Stimulated activated naive CD8-positive, alpha-beta T cell treated with anti-CD3 and anti-CD28 coated beads, Interleukin-15, amount 100 ng/mL, for 72 hours (primary cell): Measurements from ENCODE around the gene MYO5C.

Experiments
- ATAC-seq: fragments of 150-1000 bp; cut with Tn5 transposase; 2 replicates; pipeline ENCODE4 v1.10.0; 2021; ENCODE audit warnings: mild to moderate bottlenecking, moderate library complexity
- DNase-seq, 2 donors: peaks; one replicate each; pipeline ENCODE4 v3.0.0; 2021 to 2022
- H3K27ac Mint-ChIP-seq, 2 donors: one replicate each; pipeline ENCODE4 v1.8.0; 2022; ENCODE audit warnings: mild to moderate bottlenecking in 2 of 2, mixed read lengths in 2 of 2, moderate library complexity in 2 of 2
- H3K27me3 Mint-ChIP-seq: one replicate; pipeline ENCODE4 v1.8.0; 2022; ENCODE audit warnings: mixed read lengths
- H3K4me1 Mint-ChIP-seq: one replicate; pipeline ENCODE4 v1.8.0; 2022; ENCODE audit warnings: mild to moderate bottlenecking, mixed read lengths
- H3K4me3 Mint-ChIP-seq, 2 donors: one replicate each; pipeline ENCODE4 v1.8.0; 2022; ENCODE audit warnings: mild to moderate bottlenecking in 2 of 2, mixed read lengths in 2 of 2, moderate library complexity in 1 of 2
- H3K9me3 Mint-ChIP-seq, 2 donors: one replicate each; pipeline ENCODE4 v1.8.0; 2022; ENCODE audit warnings: mixed read lengths in 2 of 2

The MYO5C gene

DNA sequence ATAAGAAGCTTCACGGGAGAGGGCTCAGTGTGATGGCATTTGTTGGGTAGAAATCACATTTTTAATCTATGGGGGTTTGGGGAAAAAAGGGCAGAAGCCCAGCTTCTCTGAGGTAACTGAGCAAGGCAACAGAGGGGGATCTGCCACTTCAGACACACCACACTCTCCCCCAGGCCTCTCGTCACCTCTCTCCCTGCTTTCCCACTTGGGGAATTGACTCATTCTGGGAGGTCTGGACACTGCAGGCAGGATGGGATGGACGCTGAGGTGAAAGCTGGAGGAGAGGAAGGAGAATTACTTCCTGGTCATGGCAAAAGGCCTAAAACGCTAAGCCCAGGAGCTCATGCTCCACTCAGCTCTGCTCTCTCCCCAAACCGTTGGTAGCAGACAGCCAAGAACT, 33.2 kb downstream of the MYO5C start:
- peaks cover 52% of the 10 kb centered on the region for H3K4me1 Mint-ChIP-seq
- H3K27me3 Mint-ChIP-seq: no peaks in the 10 kb centered on the region
- peak overlapping the region; percentile 90 to 95 for H3K27ac Mint-ChIP-seq
- peak overlapping the region; percentile 54 to 74 for H3K4me3 Mint-ChIP-seq
- ATAC-seq (no peak), DNase-seq (no peak)
- no peaks in the 10 kb centered on the region for H3K9me3 Mint-ChIP-seq

DNA sequence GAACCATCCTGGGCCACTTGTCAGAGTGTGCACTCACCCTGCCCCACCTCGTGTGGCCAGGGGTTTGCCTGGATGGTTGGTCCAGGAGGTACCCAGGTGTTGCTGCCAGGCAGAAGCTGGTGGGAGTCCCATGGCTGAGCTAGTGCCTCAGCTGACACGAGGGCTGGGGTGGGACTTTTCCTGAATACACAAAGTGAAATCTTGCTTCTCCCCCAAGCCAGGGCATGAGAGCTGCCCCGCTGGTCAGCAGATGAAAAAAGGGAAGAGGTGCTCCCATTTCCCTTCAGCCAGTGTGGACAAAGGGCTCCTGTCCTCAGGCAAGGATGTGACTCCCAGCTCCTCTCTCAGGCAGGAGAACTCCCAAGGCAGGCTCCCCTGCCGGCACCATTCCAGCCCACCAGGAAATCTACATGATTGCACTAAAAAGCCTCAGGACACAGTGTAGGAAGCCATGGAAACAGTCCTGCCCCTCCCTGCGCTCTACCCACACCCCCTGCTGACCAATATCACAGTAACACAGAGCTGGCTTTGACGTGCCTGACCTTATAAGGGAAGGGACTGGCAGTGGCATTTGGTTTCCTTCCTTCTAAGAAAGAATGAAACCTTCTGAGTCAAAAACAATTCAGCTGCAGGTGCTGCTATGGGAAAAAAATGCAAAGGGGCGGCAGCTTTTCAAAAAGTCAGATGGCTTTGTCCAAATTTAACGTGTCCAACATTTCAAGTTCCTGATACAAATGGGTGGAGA, 33.9 kb downstream of the MYO5C start:
- H3K4me1 Mint-ChIP-seq: peaks cover 59% of the 10 kb centered on the region
- H3K9me3 Mint-ChIP-seq: no peaks in the 10 kb centered on the region
- ATAC-seq (peak; percentile 100), DNase-seq (peak; percentile 64 to 79)
- H3K4me3 Mint-ChIP-seq: peak overlapping the region; percentile 54 to 74
- H3K27me3 Mint-ChIP-seq: no peaks in the 10 kb centered on the region
- peak overlapping the region; percentile 90 to 95 for H3K27ac Mint-ChIP-seq

DNA sequence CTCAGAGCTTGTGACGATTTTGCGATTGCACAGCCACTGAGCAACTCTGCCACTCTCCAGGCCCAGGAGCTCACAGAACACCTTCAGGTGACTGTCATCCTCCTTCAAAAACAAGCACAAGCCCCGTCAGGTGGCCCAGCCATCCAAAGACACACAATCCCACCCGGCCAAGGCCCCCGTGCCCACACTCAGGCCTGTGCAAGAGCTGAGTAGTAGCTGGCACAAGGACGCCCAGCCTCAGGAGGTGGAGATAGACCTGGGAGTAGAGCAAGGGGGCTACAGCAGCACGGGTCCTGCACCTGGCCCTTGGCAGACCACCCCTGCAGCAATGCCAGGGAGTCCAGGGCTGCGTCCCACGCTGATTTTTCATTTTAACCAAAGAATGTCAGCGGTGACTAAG, 34.6 kb downstream of the MYO5C start:
- peak overlapping the region in 1 of 2 donors; percentile 49 for H3K4me3 Mint-ChIP-seq
- H3K27ac Mint-ChIP-seq: no peak overlapping the region
- H3K9me3 Mint-ChIP-seq: no peaks in the 10 kb centered on the region
- H3K4me1 Mint-ChIP-seq: peaks cover 65% of the 10 kb centered on the region
- DNase-seq (no peak), ATAC-seq (no peak)
- H3K27me3 Mint-ChIP-seq: no peaks in the 10 kb centered on the region

DNA sequence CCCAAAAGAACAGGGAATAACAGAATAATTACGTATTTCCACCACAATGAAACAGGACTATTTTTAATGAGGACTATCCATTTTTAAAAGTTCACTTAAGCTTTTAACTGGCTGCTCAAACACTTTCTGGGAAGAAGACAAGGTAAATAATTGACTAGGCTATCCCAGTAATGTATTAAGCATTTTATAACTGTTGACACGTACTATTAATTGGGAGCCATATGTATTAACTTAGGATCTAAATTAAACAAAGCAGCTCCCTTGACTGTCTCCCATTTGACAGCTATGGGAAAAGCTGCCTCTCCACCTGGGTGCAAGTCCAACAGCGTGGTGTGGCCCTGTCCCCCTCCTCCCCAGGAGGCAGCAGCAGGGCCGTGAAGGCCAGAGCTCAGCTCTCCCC, 36.1 kb downstream of the MYO5C start:
- H3K4me3 Mint-ChIP-seq: no peak overlapping the region
- H3K4me1 Mint-ChIP-seq: peaks cover 65% of the 10 kb centered on the region
- peak overlapping the region in 1 of 2 donors; percentile 19 for H3K27ac Mint-ChIP-seq
- no peak for DNase-seq
- no peak for ATAC-seq
- no peaks in the 10 kb centered on the region for H3K9me3 Mint-ChIP-seq
- no peaks in the 10 kb centered on the region for H3K27me3 Mint-ChIP-seq

DNA sequence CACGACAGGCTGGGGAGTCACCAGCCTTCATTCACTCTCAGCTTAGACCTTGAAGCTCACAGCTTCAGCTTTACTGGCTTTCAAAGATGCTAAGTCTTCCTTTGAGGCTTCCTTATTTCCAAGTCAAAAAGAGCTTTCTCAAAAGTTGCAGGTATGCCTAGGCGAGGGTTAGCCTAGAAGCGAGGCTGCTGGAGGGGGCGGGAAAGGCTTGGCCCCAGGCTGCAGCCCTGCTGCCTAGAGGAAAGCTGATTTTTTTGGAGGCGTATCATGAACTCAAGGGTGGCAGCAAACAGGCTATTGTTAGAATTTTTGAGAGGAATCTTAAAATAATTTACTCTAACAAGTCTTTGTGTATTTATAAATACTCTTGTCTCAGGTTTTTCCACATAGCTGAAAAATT, 37.1 kb downstream of the MYO5C start:
- Mint-ChIP-seq H3K4me3 (no peak overlapping the region), H3K4me1 (peaks cover 54% of the 10 kb centered on the region), H3K9me3 (no peaks in the 10 kb centered on the region), H3K27me3 (no peaks in the 10 kb centered on the region), H3K27ac (no peak overlapping the region)
- DNase-seq (no peak), ATAC-seq (no peak)

DNA sequence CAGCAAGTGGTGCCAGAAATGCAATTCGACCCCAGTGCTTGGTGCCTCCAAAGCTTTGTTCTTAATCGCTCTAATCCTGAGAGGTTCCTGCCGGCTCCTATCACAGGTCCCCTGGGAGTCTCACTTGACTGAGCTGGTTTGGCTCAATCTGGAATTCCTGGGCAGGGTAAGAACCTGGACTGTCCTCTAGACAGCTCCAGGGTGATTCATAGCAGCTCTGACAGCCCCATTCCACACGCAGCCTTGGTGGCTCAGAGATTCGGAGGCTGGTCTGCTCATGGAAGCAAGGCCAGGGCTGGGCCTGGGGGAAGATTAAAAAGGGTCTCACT, 37.9 kb downstream of the MYO5C start:
- no peak for DNase-seq
- no peaks in the 10 kb centered on the region for H3K9me3 Mint-ChIP-seq
- no peak overlapping the region for H3K27ac Mint-ChIP-seq
- peaks cover 46% of the 10 kb centered on the region for H3K4me1 Mint-ChIP-seq
- H3K4me3 Mint-ChIP-seq: no peak overlapping the region
- H3K27me3 Mint-ChIP-seq: no peaks in the 10 kb centered on the region
- ATAC-seq: no peak

DNA sequence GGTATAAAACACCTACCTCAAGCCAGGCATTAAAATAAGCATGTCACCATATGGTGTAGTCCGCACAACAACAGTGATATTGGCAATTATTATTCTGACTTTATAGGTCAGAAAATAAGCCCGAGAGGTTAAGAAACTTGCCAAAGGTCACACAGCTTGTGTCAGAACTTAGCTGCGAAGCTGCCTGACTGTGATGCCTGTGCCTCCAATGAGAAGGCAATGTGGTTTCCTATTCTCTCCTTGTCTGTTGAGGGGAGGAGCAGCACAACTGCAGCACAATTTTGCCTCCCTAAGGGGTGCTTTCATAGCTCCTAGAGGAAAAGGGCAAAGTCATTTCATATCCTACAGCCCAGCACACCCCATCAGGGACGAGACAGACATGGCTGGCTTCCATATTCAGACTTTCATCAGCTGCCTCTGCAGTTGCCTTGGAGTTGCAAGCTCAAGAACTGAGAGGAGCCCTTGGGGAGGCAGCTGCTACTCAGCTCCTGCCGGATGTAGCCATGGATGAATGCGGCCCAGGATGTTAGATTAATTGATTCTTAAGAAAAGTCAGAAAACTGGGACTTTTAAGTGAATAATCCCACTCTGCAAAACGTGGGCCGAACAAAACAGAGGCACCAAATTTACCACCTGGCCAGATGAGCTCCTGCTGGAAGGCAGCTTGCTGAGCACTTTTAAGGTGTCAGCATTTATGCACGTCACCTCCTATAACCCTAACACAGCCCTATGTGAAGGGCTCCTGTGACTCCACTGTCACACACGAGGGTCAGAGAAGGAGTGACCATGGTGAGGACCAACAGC, 38.5 kb downstream of the MYO5C start:
- H3K4me1 Mint-ChIP-seq: peaks cover 41% of the 10 kb centered on the region
- no peak for DNase-seq

DNA sequence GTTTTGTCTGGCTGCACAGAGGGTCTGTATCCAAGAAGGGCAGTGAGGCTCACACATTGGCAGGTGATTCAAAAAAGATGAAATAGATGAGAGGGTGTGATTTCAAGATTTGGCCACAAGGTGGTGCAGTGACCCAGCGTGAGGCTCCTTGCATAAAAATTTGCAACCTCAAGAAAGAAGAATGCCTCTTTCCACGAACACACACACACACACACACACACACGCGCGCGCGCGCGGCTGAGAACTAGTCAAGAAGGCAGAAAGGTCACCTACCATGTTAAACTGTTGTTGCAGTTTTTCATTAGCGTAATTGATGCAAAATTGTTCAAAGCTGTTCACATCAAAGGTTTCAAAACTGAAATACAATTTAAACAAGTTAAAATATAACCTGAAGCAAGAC, 39.2 kb downstream of the MYO5C start:
- no peaks in the 10 kb centered on the region for H3K9me3 Mint-ChIP-seq
- H3K27me3 Mint-ChIP-seq: no peaks in the 10 kb centered on the region
- ATAC-seq: peak; percentile 63
- H3K4me3 Mint-ChIP-seq: peak overlapping the region; percentile 69 to 73
- peak overlapping the region in 1 of 2 donors; percentile 20 for H3K27ac Mint-ChIP-seq
- peak; percentile 68 to 70 for DNase-seq
- H3K4me1 Mint-ChIP-seq: peaks cover 33% of the 10 kb centered on the region

More for the DNA sequence above, 38.5 kb downstream of the MYO5C start:
- Mint-ChIP-seq H3K4me3 (peak overlapping the region; percentile 27 to 35), H3K27me3 (no peaks in the 10 kb centered on the region), H3K27ac (no peak overlapping the region), H3K9me3 (no peaks in the 10 kb centered on the region)
- no peak for ATAC-seq

DNA sequence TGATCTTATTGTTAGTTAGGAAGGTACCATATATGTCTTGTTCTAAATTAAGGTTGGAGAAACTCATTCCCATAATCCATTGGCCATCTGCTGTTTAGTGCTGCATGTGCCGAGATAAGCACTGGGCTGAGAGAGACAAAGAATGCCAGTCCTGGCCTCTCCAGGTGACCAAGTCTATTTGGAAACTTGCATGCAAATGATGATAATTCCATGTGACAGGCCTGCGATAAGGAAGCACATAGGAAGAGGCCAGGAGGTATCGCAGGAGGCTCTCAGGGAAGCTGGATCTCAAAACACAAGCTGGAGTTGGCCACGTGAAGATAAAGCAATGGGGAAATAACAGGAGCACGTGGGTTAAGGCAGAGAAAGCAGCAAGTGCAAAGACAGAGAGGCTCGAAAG, 39.7 kb downstream of the MYO5C start:
- no peak for ATAC-seq
- DNase-seq: no peak
- Mint-ChIP-seq H3K27ac (no peak overlapping the region), H3K4me3 (peak overlapping the region in 1 of 2 donors; percentile 69), H3K9me3 (no peaks in the 10 kb centered on the region), H3K4me1 (peaks cover 29% of the 10 kb centered on the region), H3K27me3 (no peaks in the 10 kb centered on the region)

DNA sequence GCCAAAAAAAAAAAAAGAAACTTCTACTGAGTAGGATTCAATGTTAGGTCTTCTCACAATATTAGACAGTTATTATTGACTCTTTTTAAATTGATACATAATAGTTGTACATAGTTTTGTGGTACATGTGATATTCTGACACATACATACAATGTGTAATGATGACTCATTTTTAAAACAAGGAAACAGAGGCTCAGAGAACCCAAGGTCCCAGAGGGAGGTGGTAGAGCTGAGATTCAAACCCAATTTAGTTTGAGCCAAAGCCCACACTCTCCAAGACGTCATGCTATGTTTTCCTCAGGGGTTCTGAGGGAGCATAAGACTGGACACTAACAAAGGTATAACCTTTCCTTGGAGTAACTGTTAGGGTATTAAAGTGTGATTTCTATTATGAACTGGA, 40.6 kb downstream of the MYO5C start:
- no peak overlapping the region for H3K27ac Mint-ChIP-seq
- no peaks in the 10 kb centered on the region for H3K27me3 Mint-ChIP-seq
- no peak for ATAC-seq
- no peaks in the 10 kb centered on the region for H3K9me3 Mint-ChIP-seq
- no peak overlapping the region for H3K4me3 Mint-ChIP-seq
- DNase-seq: no peak
- peaks cover 26% of the 10 kb centered on the region for H3K4me1 Mint-ChIP-seq

DNA sequence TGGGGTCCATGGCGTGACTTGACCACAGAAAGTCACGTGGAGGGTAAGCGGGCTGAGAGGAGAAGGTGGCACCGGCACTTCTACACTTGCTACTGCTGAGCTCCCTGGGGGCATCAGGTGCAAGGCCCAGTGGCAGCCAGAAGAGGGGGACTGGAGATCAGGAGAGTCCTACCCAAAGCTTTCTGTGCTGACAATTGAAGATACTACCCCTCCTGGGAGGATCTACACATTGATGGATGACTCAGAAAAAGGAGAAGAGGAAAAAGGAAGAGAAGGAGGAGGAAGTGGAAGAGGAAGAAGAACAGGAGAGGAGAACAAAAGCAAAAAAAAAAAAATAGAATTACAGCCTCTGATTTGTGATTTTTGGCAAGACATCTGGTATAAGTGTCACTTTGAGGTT, 41.2 kb downstream of the MYO5C start:
- H3K4me1 Mint-ChIP-seq: peaks cover 26% of the 10 kb centered on the region

DNA sequence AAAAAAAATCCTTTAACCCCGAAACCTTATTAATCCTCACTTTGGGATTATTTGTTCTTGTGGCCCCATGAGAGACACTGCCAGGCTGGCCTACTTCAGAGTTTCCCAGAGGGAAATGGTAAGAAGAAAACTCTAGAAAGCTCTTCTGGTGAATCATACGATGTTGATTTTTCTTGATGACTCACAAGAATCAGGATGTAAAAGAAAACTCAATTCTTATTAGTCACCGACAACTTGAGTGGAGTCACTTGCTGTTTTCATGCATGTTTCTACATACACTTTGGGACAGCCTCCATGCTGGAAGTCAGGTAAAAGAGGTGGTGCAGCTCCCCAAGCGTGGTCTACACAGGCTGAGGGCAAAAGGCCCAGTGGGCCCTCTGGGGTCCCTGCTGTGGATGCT, 42.8 kb downstream of the MYO5C start:
- ATAC-seq: peak; percentile 39
- Mint-ChIP-seq H3K27me3 (peaks cover 6% of the 10 kb centered on the region), H3K4me1 (peaks cover 21% of the 10 kb centered on the region), H3K27ac (no peak overlapping the region), H3K9me3 (no peaks in the 10 kb centered on the region), H3K4me3 (no peak overlapping the region)
- DNase-seq: no peak

More for the DNA sequence above, 41.2 kb downstream of the MYO5C start:
- no peak overlapping the region for H3K27ac Mint-ChIP-seq
- no peaks in the 10 kb centered on the region for H3K27me3 Mint-ChIP-seq
- DNase-seq: no peak
- no peak overlapping the region for H3K4me3 Mint-ChIP-seq
- ATAC-seq: peak; percentile 45
- H3K9me3 Mint-ChIP-seq: no peaks in the 10 kb centered on the region

DNA sequence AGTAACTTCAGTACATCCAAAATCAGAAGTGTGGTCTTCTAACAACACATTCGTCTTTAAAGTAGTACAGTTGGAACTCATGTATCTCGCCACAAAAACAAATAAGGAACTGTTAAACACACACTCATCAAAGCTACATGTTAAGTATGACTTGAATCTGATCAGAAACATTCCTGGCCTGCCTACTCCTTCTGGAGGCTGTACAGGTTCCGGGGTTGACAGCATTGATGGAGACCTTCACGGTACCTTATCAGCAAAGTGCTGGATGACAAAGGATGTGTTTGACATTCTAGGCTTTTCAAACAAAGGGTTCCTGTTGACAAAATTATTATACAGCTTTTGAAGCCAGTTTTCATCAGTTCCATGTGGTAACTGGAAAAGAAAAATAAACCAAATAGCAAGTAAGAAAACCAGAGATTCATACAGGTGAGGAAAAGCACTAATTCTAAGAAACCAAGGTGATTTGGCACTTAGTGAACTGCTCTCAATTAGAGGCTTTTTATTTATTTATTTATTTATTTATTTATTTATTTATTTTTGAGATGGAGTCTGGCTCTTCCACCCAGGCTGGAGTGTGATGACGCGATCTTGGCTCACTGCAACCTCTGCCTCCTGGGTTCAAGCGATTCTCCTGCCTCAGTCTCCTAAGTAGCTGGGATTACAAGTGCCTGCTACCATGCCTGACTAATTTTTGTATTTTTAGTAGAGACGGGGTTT, 44.3 kb downstream of the MYO5C start:
- Mint-ChIP-seq H3K4me1 (peaks cover 6% of the 10 kb centered on the region), H3K4me3 (no peak overlapping the region), H3K9me3 (no peaks in the 10 kb centered on the region), H3K27me3 (peaks cover 6% of the 10 kb centered on the region), H3K27ac (no peak overlapping the region)
- ATAC-seq (no peak), DNase-seq (no peak)

DNA sequence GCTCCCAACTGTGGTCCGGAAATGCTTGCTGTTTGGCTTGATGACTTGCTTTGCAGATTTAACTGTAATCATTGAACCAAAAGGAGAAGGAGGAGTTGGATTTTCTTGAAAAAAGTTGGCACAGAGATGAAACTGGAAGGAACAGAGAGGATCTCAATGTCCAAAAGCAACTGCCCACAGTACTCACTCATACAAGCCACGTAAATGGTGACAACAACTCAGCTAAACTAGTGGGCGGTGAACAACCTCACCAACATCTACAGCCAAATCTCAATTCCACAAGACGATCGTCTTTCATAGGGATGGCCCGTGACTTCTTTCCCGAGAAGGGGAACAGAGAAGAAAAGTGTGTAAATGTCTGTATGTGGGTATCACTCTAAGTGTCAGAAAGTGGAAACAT, 48.1 kb downstream of the MYO5C start:
- Mint-ChIP-seq H3K4me1 (no peaks in the 10 kb centered on the region), H3K27ac (no peak overlapping the region), H3K27me3 (peaks cover 6% of the 10 kb centered on the region), H3K9me3 (no peaks in the 10 kb centered on the region), H3K4me3 (no peak overlapping the region)
- DNase-seq: no peak
- ATAC-seq: no peak

DNA sequence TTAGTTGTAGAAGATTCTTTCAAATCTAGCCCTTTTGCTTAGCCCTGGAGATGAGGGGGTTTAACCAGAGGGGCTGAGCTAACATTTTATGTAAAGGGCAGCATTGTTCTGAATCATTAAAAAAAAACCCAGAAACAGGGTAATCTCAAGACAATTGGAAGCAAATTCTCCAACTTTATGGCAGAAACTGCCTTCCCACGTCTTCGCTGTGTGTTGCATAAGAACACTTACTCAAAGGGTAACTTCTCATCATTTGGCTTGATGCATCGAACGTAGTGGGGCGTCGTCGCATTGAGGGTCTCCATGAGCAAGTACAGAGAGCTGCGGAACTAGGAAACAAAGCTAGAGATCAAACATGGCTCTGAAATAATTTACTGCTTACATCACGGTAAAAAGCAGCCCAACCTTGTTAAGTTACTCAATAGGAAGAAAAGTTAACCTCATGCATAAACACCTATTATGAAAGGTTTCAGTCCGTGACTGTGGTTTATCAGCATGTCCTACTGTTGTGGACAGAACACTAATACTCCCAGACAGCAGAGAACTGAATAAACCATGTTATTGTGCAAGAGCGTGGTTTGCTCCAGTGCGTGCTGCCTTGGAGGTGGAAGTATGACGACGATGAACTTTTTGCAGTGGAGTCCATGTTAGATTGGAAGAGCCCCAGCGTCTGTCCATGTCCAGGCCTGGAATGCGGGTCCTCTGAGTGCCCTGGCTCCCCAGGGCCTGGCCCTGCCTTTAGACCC, 48.7 kb downstream of the MYO5C start:
- Mint-ChIP-seq H3K9me3 (no peaks in the 10 kb centered on the region), H3K4me3 (no peak overlapping the region), H3K4me1 (peaks cover 3% of the 10 kb centered on the region), H3K27ac (peak overlapping the region in 1 of 2 donors; percentile 7), H3K27me3 (peaks cover 6% of the 10 kb centered on the region)
- DNase-seq (no peak), ATAC-seq (no peak)
